H1 (cell line): ENCODE results near the gene NAT9. TPM values are rescaled to one million over a fixed set of nuclear protein-coding genes. Genes with fewer than 3 reads are reported as not detected.

Experiments
- CHD7 ChIP-seq: fragments of 300-600 bp; sonication (generic); IDR thresholded peaks from 2 replicates; pipeline ENCODE4 v1.7.1; 2012; ENCODE audit warnings: low read length, moderate library complexity, mild to moderate bottlenecking, inconsistent platforms; ENCODE audit not compliant: insufficient replicate concordance
- MAFK ChIP-seq: IDR thresholded peaks from 2 replicates; pipeline ENCODE4 v1.6.1; 2012; ENCODE audit warnings: low read depth, mild to moderate bottlenecking, improper control_type of control experiment, low read length
- SUZ12 ChIP-seq: fragments of 200-600 bp; sonication (generic); IDR thresholded peaks from 2 replicates; pipeline ENCODE4 v1.6.1; 2012; ENCODE audit warnings: mild to moderate bottlenecking, inconsistent platforms, low read length, moderate library complexity, mixed read lengths
- TAF7 ChIP-seq: optimal IDR thresholded peaks from 2 replicates; pipeline ENCODE3; 2011; ENCODE audit warnings: low read depth, mild to moderate bottlenecking, inconsistent platforms, low read length, moderate library complexity, borderline replicate concordance
- polyA plus RNA-seq, 7 experiments: library from polyadenylated mRNA; depleted of rRNA in 3 of 7; stranded (reverse) in 5 of 7; unstranded in 2 of 7; fragments of >200 nt in 5 of 7; fragments of 200-250 nt in 2 of 7; gene quantifications; 1 replicate in 5 of 7; 2 replicates in 1 of 7; 4 replicates in 1 of 7; pipeline versions ENCODE4 v1.2.1 to v1.2.3, GENCODE V29; 2011 to 2013; ENCODE audit warnings: missing spikeins in 2 of 7, mixed read lengths in 2 of 7
- total RNA-seq: library from RNA; stranded (reverse); fragmentation: NEBNext Ultra II Directional; extraction: Animal tissue kit (Norgen Biotek cat#: 25700); gene quantifications from 2 replicates; pipeline ENCODE4 v1.2.1, GENCODE V29; 2021

The NAT9 gene
- total and polyA plus RNA-seq, 2 of the 8 experiments (the other 6 are each of a cell fraction or from before 2014, with no cell fraction given): 32.3 to 42.7 TPM

- TF ChIP-seq CHD7: no peak
- no peak for TF ChIP-seq SUZ12
- TF ChIP-seq MAFK: no peak
- TF ChIP-seq TAF7: peak; percentile 39
Measured at GRCh38 chr17:74776044-74776962, at the start of gene NAT9 (continued).
